Hepatocyte (in vitro differentiated cells): Measurements from ENCODE around the gene EMC8.

ENCODE experiments used
- EZH2 ChIP-seq: fragments of 200-600 bp; sonication (generic); IDR thresholded peaks from 2 replicates; pipeline ENCODE4 v1.6.1; 2016; ENCODE audit warnings: antibody characterized with exemption, mild to moderate bottlenecking, borderline replicate concordance
- TF ChIP-seq, protein P1 (sequence below): fragments of 200-600 bp; sonication (generic); IDR thresholded peaks from 2 replicates; pipeline ENCODE4 v1.5.1; 2016; ENCODE audit warnings: antibody characterized with exemption, mild to moderate bottlenecking; ENCODE audit not compliant: poor library complexity

DNA sequence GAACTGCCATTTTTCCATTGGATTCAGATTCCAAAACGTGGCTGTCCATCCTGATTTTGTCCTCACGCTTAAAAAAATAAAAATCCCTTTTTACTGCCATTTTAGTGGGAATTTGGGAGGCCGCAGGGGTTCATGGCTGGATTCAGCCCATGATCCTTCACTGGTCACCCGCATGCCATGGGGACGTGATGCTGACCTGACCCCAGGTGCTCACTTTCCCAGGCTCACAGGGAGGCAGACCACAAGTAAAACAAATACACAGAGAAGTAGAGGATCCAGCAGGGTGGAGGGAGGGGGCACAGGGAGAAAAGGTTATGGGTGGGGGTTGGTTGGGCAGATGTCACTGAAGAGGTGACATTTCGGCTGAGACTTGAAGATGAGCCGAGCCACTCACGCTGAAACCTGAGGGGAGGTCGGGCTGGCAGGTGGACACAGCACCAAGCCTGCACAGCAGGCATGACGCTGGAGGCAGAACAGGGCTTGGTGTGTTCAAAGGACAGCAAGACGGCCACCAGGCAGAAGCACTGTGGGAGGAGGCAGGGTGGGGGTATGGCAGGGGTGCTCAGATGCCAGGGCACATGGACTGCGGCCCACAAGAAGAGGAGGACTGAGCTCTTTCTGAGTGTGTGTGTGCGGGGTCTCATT is 10.9 kb upstream of the EMC8 start:
- TF ChIP-seq, protein P1, sequence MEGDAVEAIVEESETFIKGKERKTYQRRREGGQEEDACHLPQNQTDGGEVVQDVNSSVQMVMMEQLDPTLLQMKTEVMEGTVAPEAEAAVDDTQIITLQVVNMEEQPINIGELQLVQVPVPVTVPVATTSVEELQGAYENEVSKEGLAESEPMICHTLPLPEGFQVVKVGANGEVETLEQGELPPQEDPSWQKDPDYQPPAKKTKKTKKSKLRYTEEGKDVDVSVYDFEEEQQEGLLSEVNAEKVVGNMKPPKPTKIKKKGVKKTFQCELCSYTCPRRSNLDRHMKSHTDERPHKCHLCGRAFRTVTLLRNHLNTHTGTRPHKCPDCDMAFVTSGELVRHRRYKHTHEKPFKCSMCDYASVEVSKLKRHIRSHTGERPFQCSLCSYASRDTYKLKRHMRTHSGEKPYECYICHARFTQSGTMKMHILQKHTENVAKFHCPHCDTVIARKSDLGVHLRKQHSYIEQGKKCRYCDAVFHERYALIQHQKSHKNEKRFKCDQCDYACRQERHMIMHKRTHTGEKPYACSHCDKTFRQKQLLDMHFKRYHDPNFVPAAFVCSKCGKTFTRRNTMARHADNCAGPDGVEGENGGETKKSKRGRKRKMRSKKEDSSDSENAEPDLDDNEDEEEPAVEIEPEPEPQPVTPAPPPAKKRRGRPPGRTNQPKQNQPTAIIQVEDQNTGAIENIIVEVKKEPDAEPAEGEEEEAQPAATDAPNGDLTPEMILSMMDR: no peak
- no peak for TF ChIP-seq EZH2
